A549 (cell line): ENCODE results near the gene CPED1. TPM values are rescaled to one million over a fixed set of nuclear protein-coding genes. Genes with fewer than 3 reads are reported as not detected.

Experiments
- ATAC-seq, 2 experiments: fragments of 200-7000 bp in 1 of 2; fragments of >200 bp in 1 of 2; cut with Nextera tagmentation in 1 of 2; cut with Tn5 transposase in 1 of 2; 3 replicates each; pipeline versions ENCODE4 v1.8.0 to v1.9.1; 2018 to 2020; ENCODE audit warnings: mild to moderate bottlenecking in 1 of 2, moderate library complexity in 1 of 2
- CTCF ChIA-PET: fragments of 300-600 bp; sonication (Branson Sonifier 250); formaldehyde crosslinking; extraction: SDS; loops from one replicate; lab custom pipeline; 2021; ENCODE audit warnings: antibody characterized with exemption, inconsistent platforms; lab: Yijun Ruan, JAX
- POLR2A ChIA-PET: fragments of 350-600 bp; formaldehyde crosslinking; extraction: SDS; loops from one replicate; lab custom pipeline; 2021; ENCODE audit warnings: antibody characterized with exemption, inconsistent platforms; lab: Yijun Ruan, JAX
- DNase-seq, 2 experiments: peaks; one replicate each; pipeline versions ENCODE4 v3.0.0 to v3.0.0-alpha.2; 2011 to 2016; ENCODE audit warnings: low read depth in 1 of 2, low spot score in 1 of 2
- FAIRE-seq: peaks from 2 replicates; lab custom pipeline; 2011; peaks lifted over from hg19 to GRCh38; lab: Jason Lieb, UNC
- H3K27ac ChIP-seq, 2 experiments: fragments of >200 bp; sonication (Bioruptor Twin); formaldehyde crosslinking; 3 replicates each; pipeline ENCODE4 v1.5.1; 2016 to 2017
- H3K4me1 ChIP-seq: fragments of >200 bp; sonication (Bioruptor Twin); formaldehyde crosslinking; 3 replicates; pipeline ENCODE4 v1.6.1; 2016
- H3K4me2 ChIP-seq: fragments of >200 bp; sonication (Bioruptor Twin); formaldehyde crosslinking; 3 replicates; pipeline ENCODE4 v1.6.1; 2016
- H3K4me3 ChIP-seq: fragments of >200 bp; sonication (Bioruptor Twin); formaldehyde crosslinking; 3 replicates; pipeline ENCODE4 v1.5.1; 2016
- H3K9me3 ChIP-seq: fragments of >200 bp; sonication (Bioruptor Twin); formaldehyde crosslinking; 3 replicates; pipeline ENCODE4 v1.6.1; 2016
- BHLHE40 ChIP-seq: IDR thresholded peaks from 2 replicates; pipeline ENCODE4 v1.6.1; 2012; ENCODE audit warnings: low read depth, low read length, inconsistent platforms
- CEBPB ChIP-seq, 2 experiments: fragments of >200 bp in 1 of 2; sonication (Bioruptor Twin) in 1 of 2; formaldehyde crosslinking in 1 of 2; IDR thresholded peaks; 2 replicates each; pipeline ENCODE4 v1.6.1; 2012 to 2016
- CHD2 ChIP-seq: fragments of 150-350 bp; IDR thresholded peaks from 2 replicates; pipeline ENCODE4 v1.6.1; 2014; ENCODE audit warnings: low read length; ENCODE audit not compliant: partially characterized antibody
- CHD4 ChIP-seq: fragments of 200-600 bp; sonication (generic); IDR thresholded peaks from 2 replicates; pipeline ENCODE4 v1.6.1; 2016; ENCODE audit warnings: antibody characterized with exemption, mild to moderate bottlenecking, borderline replicate concordance
- EHF ChIP-seq: fragments of 250-450 bp; sonication (Bioruptor Pico); IDR thresholded peaks from 2 replicates; pipeline ENCODE4 v1.5.0; 2020; ENCODE audit warnings: mild to moderate bottlenecking
- EP300 ChIP-seq, 2 experiments: fragments of >200 bp; sonication (Bioruptor Twin); formaldehyde crosslinking; IDR thresholded peaks; 2 replicates in 1 of 2; 3 replicates in 1 of 2; pipeline ENCODE4 v1.6.1; 2016 to 2017
- FOSB ChIP-seq: fragments of 250-450 bp; sonication (Bioruptor Pico); IDR thresholded peaks from 2 replicates; pipeline ENCODE4 v1.5.0; 2020; ENCODE audit warnings: mild to moderate bottlenecking, moderate library complexity
- FOSL2 ChIP-seq, 2 experiments: fragments of 450-650 bp in 1 of 2; fragments of >200 bp in 1 of 2; sonication (Bioruptor Twin) in 1 of 2; formaldehyde crosslinking; IDR thresholded peaks; 2 replicates each; pipeline versions ENCODE4 v1.5.0 to v1.6.1; 2016 to 2020; ENCODE audit warnings: mild to moderate bottlenecking in 1 of 2, moderate library complexity in 1 of 2
- HDAC2 ChIP-seq: fragments of 200-600 bp; sonication (generic); IDR thresholded peaks from 2 replicates; pipeline ENCODE4 v1.6.1; 2016
- JUN ChIP-seq, 2 experiments: fragments of >200 bp; sonication (Bioruptor Twin); formaldehyde crosslinking; IDR thresholded peaks; 2 replicates in 1 of 2; 3 replicates in 1 of 2; pipeline ENCODE4 v1.6.1; 2016 to 2017
- JUNB ChIP-seq: fragments of >200 bp; sonication (Bioruptor Twin); formaldehyde crosslinking; IDR thresholded peaks from 2 replicates; pipeline ENCODE4 v1.6.1; 2016
- KDM1A ChIP-seq: fragments of 200-600 bp; sonication (generic); IDR thresholded peaks from 2 replicates; pipeline ENCODE4 v1.6.1; 2016; ENCODE audit warnings: low read depth, mild to moderate bottlenecking
- KDM5A ChIP-seq: fragments of 200-600 bp; sonication (generic); IDR thresholded peaks from 2 replicates; pipeline ENCODE4 v1.6.1; 2016; ENCODE audit warnings: antibody characterized with exemption, mild to moderate bottlenecking
- NPAS2 ChIP-seq: fragments of 250-450 bp; sonication (Bioruptor Pico); IDR thresholded peaks from 2 replicates; pipeline ENCODE4 v1.8.0; 2022; ENCODE audit warnings: mild to moderate bottlenecking, moderate library complexity, borderline replicate concordance
- NR3C1 ChIP-seq: fragments of >200 bp; sonication (Bioruptor Twin); formaldehyde crosslinking; IDR thresholded peaks from 3 replicates; pipeline ENCODE4 v1.6.1; 2017
- PHF8 ChIP-seq: fragments of 200-600 bp; sonication (generic); IDR thresholded peaks from 2 replicates; pipeline ENCODE4 v1.6.1; 2016; ENCODE audit warnings: low read depth, mild to moderate bottlenecking, antibody characterized with exemption, moderate library complexity, borderline replicate concordance
- POLR2A ChIP-seq: IDR thresholded peaks from 2 replicates; pipeline ENCODE4 v1.6.1; 2012; ENCODE audit warnings: mild to moderate bottlenecking, low read length
- RAD21 ChIP-seq, 2 experiments: fragments of >200 bp in 1 of 2; sonication (Bioruptor Twin) in 1 of 2; formaldehyde crosslinking in 1 of 2; IDR thresholded peaks in 1 of 2; conservative IDR thresholded peaks in 1 of 2; 2 replicates in 1 of 2; 3 replicates in 1 of 2; pipeline ENCODE4 v1.6.1; 2012 to 2018; ENCODE audit warnings: inconsistent platforms in 1 of 2
- RARB ChIP-seq: fragments of 250-450 bp; sonication (Bioruptor Pico); IDR thresholded peaks from 2 replicates; pipeline ENCODE4 v1.8.0; 2021; ENCODE audit warnings: mild to moderate bottlenecking, moderate library complexity
- RCOR1 ChIP-seq: fragments of 150-350 bp; IDR thresholded peaks from 2 replicates; pipeline ENCODE4 v1.6.1; 2014; ENCODE audit warnings: antibody characterized with exemption, low read length, low read depth
- SMC3 ChIP-seq: fragments of >200 bp; sonication (Bioruptor Twin); formaldehyde crosslinking; IDR thresholded peaks from 3 replicates; pipeline ENCODE4 v1.6.1; 2018; ENCODE audit warnings: inconsistent platforms
- SREBF2 ChIP-seq: fragments of 450-650 bp; IDR thresholded peaks from 2 replicates; pipeline ENCODE4 v1.6.1; 2014; ENCODE audit warnings: mild to moderate bottlenecking, moderate library complexity
- TFCP2L1 ChIP-seq: fragments of 250-450 bp; sonication (Bioruptor Pico); IDR thresholded peaks from 2 replicates; pipeline ENCODE4 v1.5.0; 2021; ENCODE audit warnings: mild to moderate bottlenecking
- ZSCAN20 ChIP-seq: fragments of 250-450 bp; sonication (Bioruptor Pico); IDR thresholded peaks from 2 replicates; pipeline ENCODE4 v1.8.0; 2022; ENCODE audit warnings: mild to moderate bottlenecking, moderate library complexity
- WGBS: methylation state at CpG from one replicate; pipeline ENCODE4 v1.1.6; 2017; ENCODE audit errors: missing lambda C conversion rate; 5-methylcytosine and 5-hydroxymethylcytosine counted together
- polyA plus RNA-seq, 4 experiments: library from polyadenylated mRNA; depleted of rRNA in 3 of 4; stranded (reverse); fragments of >200 nt; fragmentation: RNase III in 1 of 4; extraction: RNeasy Plus Mini Kit Qiagen cat#74134 plus additional on column Dnase treatment in 1 of 4; gene quantifications; 2 replicates in 3 of 4; 3 replicates in 1 of 4; pipeline ENCODE4 v1.2.3, GENCODE V29; 2011 to 2017
- TF ChIP-seq, protein P1 (sequence below): IDR thresholded peaks from 2 replicates; pipeline ENCODE4 v1.6.1; 2012
- TF ChIP-seq, protein P2 (sequence below): fragments of 250-450 bp; sonication (Bioruptor Pico); IDR thresholded peaks from 2 replicates; pipeline ENCODE4 v1.5.0; 2021; ENCODE audit warnings: mild to moderate bottlenecking, moderate library complexity, borderline replicate concordance
- TF ChIP-seq, protein P3 (sequence below): fragments of >200 bp; sonication (Bioruptor Twin); formaldehyde crosslinking; IDR thresholded peaks from 3 replicates; pipeline ENCODE4 v1.5.1; 2016
- TF ChIP-seq, protein P4 (sequence below): fragments of >200 bp; sonication (Bioruptor Twin); formaldehyde crosslinking; IDR thresholded peaks from 2 replicates; pipeline ENCODE4 v1.6.1; 2016
- TF ChIP-seq, protein P5 (sequence below): fragments of 250-450 bp; sonication (Bioruptor Pico); IDR thresholded peaks from 2 replicates; pipeline ENCODE4 v1.5.0; 2020; ENCODE audit warnings: low read depth, mild to moderate bottlenecking, moderate library complexity
- TF ChIP-seq, protein P6 (sequence below): IDR thresholded peaks from 2 replicates; pipeline ENCODE4 v1.6.1; 2012; ENCODE audit warnings: low read depth, borderline replicate concordance

CPED1 gene
- polyA plus RNA-seq, 2 of the 4 experiments (the other 2 are of a cell fraction), result 0.03 TPM; not detected in 1

DNA sequence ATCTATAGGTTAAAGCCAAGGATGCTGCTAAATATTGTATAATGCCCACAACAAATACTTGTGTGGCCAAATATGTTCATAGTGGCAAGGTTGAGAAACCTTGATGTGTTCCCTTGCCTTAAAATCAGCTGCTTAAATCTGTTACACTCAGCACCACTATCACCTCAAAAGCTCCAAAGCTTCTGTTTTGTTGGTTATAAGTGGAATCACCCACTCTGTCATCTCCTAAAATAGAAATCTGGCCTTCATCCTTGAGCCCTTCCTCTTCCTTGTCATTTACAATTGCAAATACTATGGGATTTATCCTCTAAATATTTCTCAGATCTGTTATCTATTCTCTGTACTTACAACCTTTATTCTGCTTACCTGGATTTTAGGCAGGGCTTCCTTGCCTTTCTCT lies 61.4 kb downstream of the CPED1 start:
- H3K9me3 ChIP-seq, result no peaks in the 10 kb centered on the region
- no peak overlapping the region for H3K27ac ChIP-seq
- no peak overlapping the region for H3K4me3 ChIP-seq
- ChIA-PET POLR2A (no interaction called here), CTCF (no interaction called here)
- no peak for TF ChIP-seq PHF8
- TF ChIP-seq NPAS2 (CRISPR knock-in tag), result no peak
- TF ChIP-seq EHF (CRISPR knock-in tag), result no peak
- TF ChIP-seq, protein P1, sequence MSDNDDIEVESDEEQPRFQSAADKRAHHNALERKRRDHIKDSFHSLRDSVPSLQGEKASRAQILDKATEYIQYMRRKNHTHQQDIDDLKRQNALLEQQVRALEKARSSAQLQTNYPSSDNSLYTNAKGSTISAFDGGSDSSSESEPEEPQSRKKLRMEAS, result no peak
- no peak for TF ChIP-seq ZSCAN20 (CRISPR knock-in tag)
- no peak for TF ChIP-seq KDM5A
- TF ChIP-seq CHD2, result no peak
- no peak for TF ChIP-seq FOSL2 (IDR thresholded peaks at IDR 0.05)
- TF ChIP-seq FOSL2 (CRISPR knock-in tag; IDR thresholded peaks at IDR 0.05), result no peak
- TF ChIP-seq SREBF2, result no peak
- TF ChIP-seq POLR2A, result no peak
- TF ChIP-seq CHD4, result no peak
- no peak for TF ChIP-seq JUN (IDR thresholded peaks at IDR 0.05)
- no peak for TF ChIP-seq KDM1A
- TF ChIP-seq, protein P2, sequence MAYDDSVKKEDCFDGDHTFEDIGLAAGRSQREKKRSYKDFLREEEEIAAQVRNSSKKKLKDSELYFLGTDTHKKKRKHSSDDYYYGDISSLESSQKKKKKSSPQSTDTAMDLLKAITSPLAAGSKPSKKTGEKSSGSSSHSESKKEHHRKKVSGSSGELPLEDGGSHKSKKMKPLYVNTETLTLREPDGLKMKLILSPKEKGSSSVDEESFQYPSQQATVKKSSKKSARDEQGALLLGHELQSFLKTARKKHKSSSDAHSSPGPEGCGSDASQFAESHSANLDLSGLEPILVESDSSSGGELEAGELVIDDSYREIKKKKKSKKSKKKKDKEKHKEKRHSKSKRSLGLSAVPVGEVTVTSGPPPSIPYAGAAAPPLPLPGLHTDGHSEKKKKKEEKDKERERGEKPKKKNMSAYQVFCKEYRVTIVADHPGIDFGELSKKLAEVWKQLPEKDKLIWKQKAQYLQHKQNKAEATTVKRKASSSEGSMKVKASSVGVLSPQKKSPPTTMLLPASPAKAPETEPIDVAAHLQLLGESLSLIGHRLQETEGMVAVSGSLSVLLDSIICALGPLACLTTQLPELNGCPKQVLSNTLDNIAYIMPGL (CRISPR knock-in tag), result no peak
- TF ChIP-seq JUNB, result no peak
- TF ChIP-seq, protein P3, sequence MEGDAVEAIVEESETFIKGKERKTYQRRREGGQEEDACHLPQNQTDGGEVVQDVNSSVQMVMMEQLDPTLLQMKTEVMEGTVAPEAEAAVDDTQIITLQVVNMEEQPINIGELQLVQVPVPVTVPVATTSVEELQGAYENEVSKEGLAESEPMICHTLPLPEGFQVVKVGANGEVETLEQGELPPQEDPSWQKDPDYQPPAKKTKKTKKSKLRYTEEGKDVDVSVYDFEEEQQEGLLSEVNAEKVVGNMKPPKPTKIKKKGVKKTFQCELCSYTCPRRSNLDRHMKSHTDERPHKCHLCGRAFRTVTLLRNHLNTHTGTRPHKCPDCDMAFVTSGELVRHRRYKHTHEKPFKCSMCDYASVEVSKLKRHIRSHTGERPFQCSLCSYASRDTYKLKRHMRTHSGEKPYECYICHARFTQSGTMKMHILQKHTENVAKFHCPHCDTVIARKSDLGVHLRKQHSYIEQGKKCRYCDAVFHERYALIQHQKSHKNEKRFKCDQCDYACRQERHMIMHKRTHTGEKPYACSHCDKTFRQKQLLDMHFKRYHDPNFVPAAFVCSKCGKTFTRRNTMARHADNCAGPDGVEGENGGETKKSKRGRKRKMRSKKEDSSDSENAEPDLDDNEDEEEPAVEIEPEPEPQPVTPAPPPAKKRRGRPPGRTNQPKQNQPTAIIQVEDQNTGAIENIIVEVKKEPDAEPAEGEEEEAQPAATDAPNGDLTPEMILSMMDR, result no peak
- no peak for TF ChIP-seq TFCP2L1 (CRISPR knock-in tag)
- TF ChIP-seq RAD21 (conservative IDR thresholded peaks at IDR 0.05 in 1 of 2, IDR thresholded peaks at IDR 0.05 in 1 of 2), result no peak
- TF ChIP-seq HDAC2, result no peak
- H3K4me1 ChIP-seq, result no peaks in the 10 kb centered on the region
- FAIRE-seq (no peak), ATAC-seq (no peak), DNase-seq (no peak)
- no peak overlapping the region for H3K4me2 ChIP-seq

DNA sequence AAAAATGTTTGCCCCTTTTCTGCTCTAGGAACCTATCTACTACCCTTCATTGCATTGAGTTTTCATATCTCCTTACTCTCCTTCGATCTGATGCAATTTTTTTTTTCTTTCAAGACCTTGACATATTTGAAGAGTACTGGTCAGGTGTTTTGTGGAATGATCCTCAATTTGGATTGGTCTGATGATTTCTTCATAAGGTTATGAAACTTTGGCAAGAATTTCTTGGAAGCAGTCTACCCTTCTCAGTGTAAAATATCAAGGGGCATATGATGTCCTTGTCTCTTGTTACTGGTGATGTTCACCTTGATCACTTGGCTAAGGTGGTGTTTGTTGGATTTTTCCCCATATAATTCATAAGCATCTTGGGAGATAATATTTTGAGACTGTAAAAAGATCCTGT lies 64.7 kb downstream of the CPED1 start:
- TF ChIP-seq EHF (CRISPR knock-in tag), result no peak
- no peak for TF ChIP-seq JUN (IDR thresholded peaks at IDR 0.05)
- TF ChIP-seq CHD4, result no peak
- TF ChIP-seq RCOR1, result no peak
- no peak for TF ChIP-seq FOSB (CRISPR knock-in tag)
- TF ChIP-seq CEBPB (IDR thresholded peaks at IDR 0.05), result no peak
- TF ChIP-seq, protein P4, sequence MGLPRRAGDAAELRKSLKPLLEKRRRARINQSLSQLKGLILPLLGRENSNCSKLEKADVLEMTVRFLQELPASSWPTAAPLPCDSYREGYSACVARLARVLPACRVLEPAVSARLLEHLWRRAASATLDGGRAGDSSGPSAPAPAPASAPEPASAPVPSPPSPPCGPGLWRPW, result no peak
- TF ChIP-seq NR3C1, result no peak
- TF ChIP-seq, protein P5, sequence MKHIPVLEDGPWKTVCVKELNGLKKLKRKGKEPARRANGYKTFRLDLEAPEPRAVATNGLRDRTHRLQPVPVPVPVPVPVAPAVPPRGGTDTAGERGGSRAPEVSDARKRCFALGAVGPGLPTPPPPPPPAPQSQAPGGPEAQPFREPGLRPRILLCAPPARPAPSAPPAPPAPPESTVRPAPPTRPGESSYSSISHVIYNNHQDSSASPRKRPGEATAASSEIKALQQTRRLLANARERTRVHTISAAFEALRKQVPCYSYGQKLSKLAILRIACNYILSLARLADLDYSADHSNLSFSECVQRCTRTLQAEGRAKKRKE (CRISPR knock-in tag), result no peak
- TF ChIP-seq, protein P6, sequence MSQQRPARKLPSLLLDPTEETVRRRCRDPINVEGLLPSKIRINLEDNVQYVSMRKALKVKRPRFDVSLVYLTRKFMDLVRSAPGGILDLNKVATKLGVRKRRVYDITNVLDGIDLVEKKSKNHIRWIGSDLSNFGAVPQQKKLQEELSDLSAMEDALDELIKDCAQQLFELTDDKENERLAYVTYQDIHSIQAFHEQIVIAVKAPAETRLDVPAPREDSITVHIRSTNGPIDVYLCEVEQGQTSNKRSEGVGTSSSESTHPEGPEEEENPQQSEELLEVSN, result no peak
- no peak for TF ChIP-seq EP300 (IDR thresholded peaks at IDR 0.05)
- TF ChIP-seq RARB (CRISPR knock-in tag), result no peak
- TF ChIP-seq SMC3, result no peak
- TF ChIP-seq BHLHE40, result no peak
- no peak for TF ChIP-seq TFCP2L1 (CRISPR knock-in tag)
- TF ChIP-seq, all 56 proteins: peak for 0
- WGBS, result 3% methylated on average over 1 of the region's 1 CpG
- ATAC-seq, result no peak

More for the DNA sequence above, 64.7 kb downstream of the CPED1 start:
- DNase-seq (no peak), FAIRE-seq (no peak)
- no peaks in the 10 kb centered on the region for H3K4me1 ChIP-seq
- H3K27ac ChIP-seq, result no peak overlapping the region
- ChIA-PET CTCF (no interaction called here), POLR2A (no interaction called here)
- H3K4me2 ChIP-seq, result no peak overlapping the region
- H3K4me3 ChIP-seq, result no peak overlapping the region
- no peaks in the 10 kb centered on the region for H3K9me3 ChIP-seq
